SKM-1 treated with dmso at 0.1 percent for 144 hours (cell line): ENCODE results near the gene NSG2.
A peak's percentile ranks its signal among the peaks of the same experiment; 100 is the strongest.

Source experiments
- DNase-seq: peaks from one replicate; lab custom pipeline; 2025; ENCODE audit not compliant: unreplicated experiment; lab: John Stamatoyannopoulos, UW

The NSG2 gene

GRCh38 chr5:174045470-174046025 lies at the start of gene NSG2:
Gene NSG2 (plus strand): TSS chr5:174045706. CDS start chr5:174046756, 1,050 bp downstream.
- DNase-seq = peak; percentile 39

- DNase-seq = no peak
These were observed 48.2 kb upstream of the NSG2 start for GRCh38 chr5:173997331-173997730.

- no peak for DNase-seq
These were observed 47.0 kb upstream of the NSG2 start for GRCh38 chr5:173998531-173998930.

GRCh38 chr5:174000076-174000475 lies 45.4 kb upstream of the NSG2 start:
- no peak for DNase-seq

GRCh38 chr5:174003795-174004194 lies 41.7 kb upstream of the NSG2 start:
- DNase-seq = no peak

- DNase-seq = no peak
These were observed 36.6 kb upstream of the NSG2 start for GRCh38 chr5:174008922-174009321.

- no peak for DNase-seq
These were observed 35.1 kb upstream of the NSG2 start for GRCh38 chr5:174010365-174010764.

- no peak for DNase-seq
These were observed 34.1 kb upstream of the NSG2 start for GRCh38 chr5:174011441-174011840.

GRCh38 chr5:174020069-174020927 lies 25.2 kb upstream of the NSG2 start:
- peak; percentile 4 for DNase-seq

GRCh38 chr5:174020928-174021304 lies 24.6 kb upstream of the NSG2 start:
- no peak for DNase-seq

GRCh38 chr5:174022384-174023095 lies 23.0 kb upstream of the NSG2 start:
- no peak for DNase-seq

GRCh38 chr5:174030286-174030685 lies 15.2 kb upstream of the NSG2 start:
- DNase-seq = no peak

GRCh38 chr5:174044466-174045254 lies 846 bp upstream of the NSG2 start:
- no peak for DNase-seq

GRCh38 chr5:174046558-174046957 lies 1.1 kb downstream of the NSG2 start:
- DNase-seq = no peak

- DNase-seq = no peak
These were observed 2.1 kb downstream of the NSG2 start for GRCh38 chr5:174047472-174048099.

- no peak for DNase-seq
These were observed 7.1 kb downstream of the NSG2 start for GRCh38 chr5:174052636-174053035.

- DNase-seq = no peak
These were observed 8.4 kb downstream of the NSG2 start for GRCh38 chr5:174053905-174054304.

- no peak for DNase-seq
These were observed 10.8 kb downstream of the NSG2 start for GRCh38 chr5:174056064-174056847.

GRCh38 chr5:174057206-174057605 lies 11.7 kb downstream of the NSG2 start:
- no peak for DNase-seq
